ENCODE results near the gene SLC10A4. TPM values are rescaled to one million over a fixed set of nuclear protein-coding genes. Genes with fewer than 3 reads are reported as not detected.

The SLC10A4 gene
- total RNA-seq, 2 donors from 2014 or later, result 0.55 to 1.8 TPM

DNA sequence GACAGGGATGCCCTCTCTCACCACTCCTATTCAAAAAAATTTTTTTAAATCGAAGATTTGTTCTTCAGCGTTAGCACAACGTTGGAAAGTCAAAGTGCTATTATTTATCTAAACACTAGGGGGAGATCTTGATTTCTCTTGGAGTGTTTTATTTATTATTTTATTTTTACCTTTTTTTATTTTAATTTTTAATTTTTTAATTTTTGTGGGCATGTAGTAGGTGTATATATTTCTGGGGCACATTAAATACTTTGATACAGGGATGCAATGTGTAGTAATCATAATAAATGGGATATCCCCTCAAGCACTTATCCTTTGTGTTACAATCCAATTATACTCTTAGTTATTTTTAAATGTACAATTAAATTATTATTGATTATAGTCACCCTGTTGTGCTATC, 37.4 kb upstream of the SLC10A4 start:
- no peaks in the 10 kb centered on the region for H3K4me1 Mint-ChIP-seq
- DNase-seq, result no peak
- no peak overlapping the region for H3K9ac ChIP-seq (ENCODE audit: extremely low read depth, low read length, poor library complexity, severe bottlenecking)
- no peaks in the 10 kb centered on the region for H3K9me3 ChIP-seq (ENCODE audit: control insufficient read depth, low read length)
- no peak overlapping the region for H3K4me3 Mint-ChIP-seq
- H3K27me3 ChIP-seq (ENCODE audit: control insufficient read depth, insufficient read depth, low read length, poor library complexity, severe bottlenecking), result no peaks in the 10 kb centered on the region
- H3K27ac Mint-ChIP-seq, result no peak overlapping the region
- H3K27me3 Mint-ChIP-seq (ENCODE audit: insufficient read depth), result peaks cover 4% of the 10 kb centered on the region
- H3K27ac ChIP-seq (ENCODE audit: low read depth, low read length), result no peak overlapping the region
- TF ChIP-seq CTCF (conservative IDR thresholded peaks at IDR 0.05), result peak; percentile 75
- no peaks in the 10 kb centered on the region for H3K9me3 Mint-ChIP-seq
- H3K36me3 Mint-ChIP-seq (ENCODE audit: low read depth), result no peaks in the 10 kb centered on the region
- H3K4me1 ChIP-seq (ENCODE audit: control insufficient read depth, insufficient read depth, low read length), result no peaks in the 10 kb centered on the region
- 44 to 50% methylated on average over 1 to 3 of the region's 3 CpGs for WGBS, 2 experiments (ENCODE audit: insufficient coverage in 1 of 2, insufficient read length in 1 of 2)
- H3K4me3 ChIP-seq (ENCODE audit: low read length), result no peak overlapping the region
- no peaks in the 10 kb centered on the region for H3K36me3 ChIP-seq (ENCODE audit: control insufficient read depth, insufficient read depth, low read length)

DNA sequence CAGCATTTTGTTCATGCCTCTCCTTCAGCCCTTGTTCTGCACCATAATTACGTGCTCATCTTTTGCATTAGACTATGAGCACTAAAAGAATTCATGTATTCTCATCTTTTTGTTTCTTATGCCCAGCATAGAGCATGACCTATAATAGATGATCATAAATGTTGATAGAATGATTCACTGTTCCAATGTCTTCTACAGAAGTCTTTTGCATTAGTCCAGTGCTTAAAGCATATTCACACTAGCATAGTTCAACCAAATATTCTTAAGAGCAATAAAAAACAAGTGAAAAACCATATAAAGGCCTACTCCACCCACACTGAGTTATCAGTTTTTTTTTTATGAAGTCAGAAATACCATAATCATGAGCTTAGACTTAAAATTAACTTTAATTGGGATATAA, 36.5 kb upstream of the SLC10A4 start:
- H3K27me3 Mint-ChIP-seq (ENCODE audit: insufficient read depth), result peaks cover 4% of the 10 kb centered on the region
- H3K36me3 ChIP-seq (ENCODE audit: control insufficient read depth, insufficient read depth, low read length), result no peaks in the 10 kb centered on the region
- H3K9me3 Mint-ChIP-seq, result no peaks in the 10 kb centered on the region
- no peaks in the 10 kb centered on the region for H3K36me3 Mint-ChIP-seq (ENCODE audit: low read depth)
- H3K4me3 Mint-ChIP-seq, result no peak overlapping the region
- WGBS, 2 experiments (ENCODE audit: insufficient coverage in 1 of 2, insufficient read length in 1 of 2), result 92% methylated on average over 1 of the region's 1 CpG; no CpG with 5 or more reads in 1 of the 2 experiments
- no peak for DNase-seq
- no peaks in the 10 kb centered on the region for H3K27me3 ChIP-seq (ENCODE audit: control insufficient read depth, insufficient read depth, low read length, poor library complexity, severe bottlenecking)
- H3K4me1 ChIP-seq (ENCODE audit: control insufficient read depth, insufficient read depth, low read length), result no peaks in the 10 kb centered on the region
- no peak overlapping the region for H3K9ac ChIP-seq (ENCODE audit: extremely low read depth, low read length, poor library complexity, severe bottlenecking)
- H3K4me3 ChIP-seq (ENCODE audit: low read length), result no peak overlapping the region
- no peak for TF ChIP-seq CTCF (conservative IDR thresholded peaks at IDR 0.05)
- no peaks in the 10 kb centered on the region for H3K9me3 ChIP-seq (ENCODE audit: control insufficient read depth, low read length)
- H3K27ac Mint-ChIP-seq, result no peak overlapping the region
- no peak overlapping the region for H3K27ac ChIP-seq (ENCODE audit: low read depth, low read length)
- no peaks in the 10 kb centered on the region for H3K4me1 Mint-ChIP-seq

DNA sequence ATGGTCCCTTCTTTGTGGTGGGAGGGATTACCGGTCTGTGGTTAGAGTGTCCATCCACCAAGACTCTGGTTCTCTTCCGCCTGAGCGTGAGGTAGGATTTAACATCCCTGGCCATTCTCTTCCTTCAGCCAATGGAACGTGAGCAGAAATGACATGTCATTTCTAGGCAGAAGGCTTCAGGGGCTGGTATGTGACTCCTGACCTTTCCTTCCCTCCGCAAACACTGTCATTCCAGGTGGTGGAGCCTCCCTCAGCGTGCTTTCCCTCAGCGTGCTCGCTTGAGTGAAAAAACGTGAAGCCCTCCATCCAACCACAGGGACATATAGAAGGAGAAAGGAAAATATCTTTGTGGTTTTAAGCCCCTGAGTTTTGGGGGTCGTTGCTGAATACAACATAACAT, 34.0 kb upstream of the SLC10A4 start:
- H3K27ac ChIP-seq (ENCODE audit: low read depth, low read length), result no peak overlapping the region
- no peaks in the 10 kb centered on the region for H3K9me3 ChIP-seq (ENCODE audit: control insufficient read depth, low read length)
- H3K4me3 Mint-ChIP-seq, result no peak overlapping the region
- WGBS, 2 experiments (ENCODE audit: insufficient coverage in 1 of 2, insufficient read length in 1 of 2), result 91% methylated on average over 10 of the region's 10 CpGs; no CpG with 5 or more reads in 1 of the 2 experiments
- no peak for DNase-seq
- H3K9ac ChIP-seq (ENCODE audit: extremely low read depth, low read length, poor library complexity, severe bottlenecking), result no peak overlapping the region
- no peaks in the 10 kb centered on the region for H3K27me3 ChIP-seq (ENCODE audit: control insufficient read depth, insufficient read depth, low read length, poor library complexity, severe bottlenecking)
- no peaks in the 10 kb centered on the region for H3K36me3 ChIP-seq (ENCODE audit: control insufficient read depth, insufficient read depth, low read length)
- H3K4me1 ChIP-seq (ENCODE audit: control insufficient read depth, insufficient read depth, low read length), result no peaks in the 10 kb centered on the region
- TF ChIP-seq CTCF (conservative IDR thresholded peaks at IDR 0.05), result no peak
- H3K4me3 ChIP-seq (ENCODE audit: low read length), result no peak overlapping the region
- no peaks in the 10 kb centered on the region for H3K9me3 Mint-ChIP-seq
- H3K27ac Mint-ChIP-seq, result no peak overlapping the region
- H3K27me3 Mint-ChIP-seq (ENCODE audit: insufficient read depth), result peaks cover 4% of the 10 kb centered on the region
- H3K4me1 Mint-ChIP-seq, result no peaks in the 10 kb centered on the region
- H3K36me3 Mint-ChIP-seq (ENCODE audit: low read depth), result no peaks in the 10 kb centered on the region
